IMR-90 (cell line): ENCODE measurements around the gene LENG1. TPM values are rescaled to one million over a fixed set of nuclear protein-coding genes. Genes with fewer than 3 reads are reported as not detected.

Experiments used
- ATAC-seq: fragments of 200-7000 bp; cut with Tn5 transposase; 2 replicates; pipeline ENCODE4 v1.9.1; 2020; ENCODE audit warnings: low read depth, mild to moderate bottlenecking, moderate library complexity
- BruUV-seq: library from RNA; stranded (reverse); fragments of 400-500 nt; replicated peaks from 2 replicates; lab custom pipeline; 2021; lab: Mats Ljungman, UMichigan
- CTCF ChIA-PET: fragments of 300-600 bp; formaldehyde crosslinking; extraction: SDS; loops from one replicate; lab custom pipeline; 2021; ENCODE audit warnings: antibody characterized with exemption; lab: Yijun Ruan, JAX
- POLR2A ChIA-PET: fragments of 300-600 bp; sonication (Branson Sonifier 250); formaldehyde crosslinking; loops from one replicate; lab custom pipeline; 2022; ENCODE audit warnings: antibody characterized with exemption; ENCODE audit not compliant: unreplicated experiment; lab: Charles Lee
- DNase-seq: peaks from one replicate; pipeline ENCODE4 v3.0.0; 2013
- H2AFZ ChIP-seq: replicated peaks from 2 replicates; pipeline ENCODE3; 2013; ENCODE audit warnings: low read length, mild to moderate bottlenecking; ENCODE audit not compliant: poor library complexity
- H2AK5ac ChIP-seq: 2 replicates; pipeline ENCODE4 v1.6.1; 2013; ENCODE audit warnings: low read depth, low read length, inconsistent platforms
- H2AK9ac ChIP-seq: replicated peaks from 2 replicates; pipeline ENCODE3; 2013; ENCODE audit warnings: mild to moderate bottlenecking, low read depth, low read length, moderate library complexity; ENCODE audit not compliant: poor library complexity
- H2BK120ac ChIP-seq: 2 replicates; pipeline ENCODE4 v1.6.1; 2013; ENCODE audit warnings: low read depth, low read length, inconsistent platforms
- H2BK15ac ChIP-seq: 3 replicates; pipeline ENCODE4 v1.6.1; 2013; ENCODE audit warnings: low read depth, low read length, inconsistent platforms
- H2BK20ac ChIP-seq: 2 replicates; pipeline ENCODE4 v1.6.1; 2013; ENCODE audit warnings: low read depth, mild to moderate bottlenecking, inconsistent platforms, low read length, moderate library complexity
- H2BK5ac ChIP-seq: 2 replicates; pipeline ENCODE4 v1.6.1; 2013; ENCODE audit warnings: mild to moderate bottlenecking, low read depth, low read length, inconsistent platforms; ENCODE audit not compliant: poor library complexity, severe bottlenecking
- H3K14ac ChIP-seq: replicated peaks from 2 replicates; pipeline ENCODE4 v1.6.1; 2013; ENCODE audit warnings: low read depth, low read length, inconsistent platforms
- H3K18ac ChIP-seq: 2 replicates; pipeline ENCODE4 v1.6.1; 2013; ENCODE audit warnings: low read depth, low read length, control low read depth
- H3K23ac ChIP-seq: 2 replicates; pipeline ENCODE4 v1.6.1; 2013; ENCODE audit warnings: low read depth, low read length, inconsistent platforms
- H3K27ac ChIP-seq: 2 replicates; pipeline ENCODE4 v1.5.1; 2013; ENCODE audit warnings: mild to moderate bottlenecking, control low read depth, low read length; ENCODE audit not compliant: insufficient read depth
- H3K27me3 ChIP-seq: 2 replicates; pipeline ENCODE4 v1.6.1; 2013; ENCODE audit warnings: low read length; ENCODE audit not compliant: control insufficient read depth, insufficient read depth
- H3K36me3 ChIP-seq: 2 replicates; pipeline ENCODE4 v1.6.1; 2013; ENCODE audit warnings: low read length, mixed read lengths; ENCODE audit not compliant: control insufficient read depth, insufficient read depth
- H3K4ac ChIP-seq: 2 replicates; pipeline ENCODE4 v1.6.1; 2013; ENCODE audit warnings: low read depth, low read length, inconsistent platforms
- H3K4me1 ChIP-seq: 2 replicates; pipeline ENCODE4 v1.6.1; 2013; ENCODE audit warnings: low read length, mixed read lengths; ENCODE audit not compliant: control insufficient read depth, insufficient read depth
- H3K4me2 ChIP-seq: 2 replicates; pipeline ENCODE4 v1.6.1; 2013; ENCODE audit warnings: low read depth, mild to moderate bottlenecking, control low read depth, low read length, moderate library complexity
- H3K4me3 ChIP-seq: 2 replicates; pipeline ENCODE4 v1.5.1; 2013; ENCODE audit warnings: low read depth, mild to moderate bottlenecking, control low read depth, low read length, moderate library complexity; ENCODE audit not compliant: insufficient read depth
- H3K56ac ChIP-seq: 2 replicates; pipeline ENCODE4 v1.6.1; 2013; ENCODE audit warnings: low read length, inconsistent platforms; ENCODE audit not compliant: insufficient read depth; ENCODE audit errors: extremely low read depth
- H3K79me1 ChIP-seq, 2 experiments: 2 replicates each; pipeline ENCODE4 v1.6.1; 2013; ENCODE audit warnings: low read length in 2 of 2, inconsistent platforms in 1 of 2, low read depth in 1 of 2
- H3K9ac ChIP-seq: 2 replicates; pipeline ENCODE4 v1.6.1; 2013; ENCODE audit warnings: low read depth, low read length, control low read depth
- H3K9me1 ChIP-seq: 2 replicates; pipeline ENCODE4 v1.6.1; 2013; ENCODE audit warnings: low read length, inconsistent platforms; ENCODE audit not compliant: insufficient read depth
- H3K9me3 ChIP-seq: 2 replicates; pipeline ENCODE4 v1.6.1; 2013; ENCODE audit warnings: low read length; ENCODE audit not compliant: control insufficient read depth, insufficient read depth
- H4K20me1 ChIP-seq: 2 replicates; pipeline ENCODE4 v1.6.1; 2013; ENCODE audit warnings: low read length, inconsistent platforms; ENCODE audit not compliant: insufficient read depth
- H4K5ac ChIP-seq: 2 replicates; pipeline ENCODE4 v1.6.1; 2013; ENCODE audit warnings: mild to moderate bottlenecking, low read depth, low read length, control low read depth
- H4K8ac ChIP-seq, 2 experiments: 2 replicates each; pipeline ENCODE4 v1.6.1; 2013; ENCODE audit warnings: low read depth in 2 of 2, low read length in 2 of 2, control low read depth in 1 of 2, inconsistent platforms in 1 of 2
- H4K91ac ChIP-seq: 2 replicates; pipeline ENCODE4 v1.6.1; 2013; ENCODE audit warnings: low read depth, low read length, inconsistent platforms; ENCODE audit not compliant: insufficient read depth
- NFE2L2 ChIP-seq: fragments of 150-350 bp; IDR thresholded peaks from 2 replicates; pipeline ENCODE4 v1.6.1; 2016; ENCODE audit warnings: low read depth, mild to moderate bottlenecking, low read length
- WGBS, 2 experiments: methylation state at CpG; one replicate each; pipeline versions ENCODE4 v1.1.5 to v1.1.7; 2013; ENCODE audit warnings: missing lambda C conversion rate in 2 of 2; ENCODE audit not compliant: insufficient read length in 1 of 2; ENCODE audit errors: extremely low coverage in 2 of 2; 5-methylcytosine and 5-hydroxymethylcytosine counted together
- dilution Hi-C: fragments of 300-500 bp; cut with HindIII; formaldehyde crosslinking; loops from one replicate; pipeline ENCODE4 v1.14.3; 2018; ENCODE audit warnings: low sequenced_read_pairs; ENCODE audit not compliant: unreplicated experiment
- in situ Hi-C: fragments of 300-500 bp; cut with MboI; formaldehyde crosslinking; loops from 3 replicates; pipeline ENCODE4 v1.14.3; 2019; ENCODE audit warnings: low sequenced_read_pairs, inconsistent platforms, mixed read lengths
- intact Hi-C: fragments of 100-400 bp; cut with micrococcal nuclease; formaldehyde crosslinking; loops from 2 replicates; pipeline ENCODE4 v1.10.0; 2022
- polyA plus RNA-seq, 3 experiments: library from polyadenylated mRNA; depleted of rRNA; stranded (reverse); fragments of >200 nt; gene quantifications; 2 replicates each; pipeline ENCODE4 v1.2.3, GENCODE V29; 2012; ENCODE audit warnings: low replicate concordance in 1 of 3
- total RNA-seq: library from RNA; depleted of rRNA; stranded (reverse); fragments of >200 nt; gene quantifications from 2 replicates; pipeline ENCODE4 v1.2.3, GENCODE V29; 2012

Gene LENG1
- total and polyA plus RNA-seq, 2 of the 4 experiments (the other 2 are of a cell fraction): 2.7 to 5.3 TPM

DNA sequence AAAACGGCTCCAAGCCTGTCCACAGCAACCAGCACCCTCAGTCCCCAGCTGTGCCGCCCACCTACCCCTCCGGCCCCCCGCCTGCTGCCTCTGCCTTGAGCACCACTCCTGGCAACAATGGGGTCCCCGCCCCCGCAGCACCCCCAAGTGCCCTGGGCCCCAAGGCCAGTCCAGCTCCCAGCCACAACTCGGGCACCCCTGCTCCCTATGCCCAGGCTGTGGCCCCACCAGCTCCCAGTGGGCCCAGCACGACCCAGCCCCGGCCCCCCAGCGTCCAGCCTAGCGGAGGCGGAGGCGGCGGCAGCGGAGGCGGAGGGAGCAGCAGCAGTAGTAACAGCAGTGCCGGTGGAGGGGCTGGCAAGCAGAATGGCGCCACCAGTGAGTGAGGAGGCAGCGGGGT is 11.4 kb downstream of the LENG1 start:
- H3K14ac ChIP-seq: no peak overlapping the region
- peaks cover 16 to 21% of the 10 kb centered on the region in 2 experiments for H3K79me1 ChIP-seq
- no peak overlapping the region for H2AK5ac ChIP-seq
- no peak overlapping the region for H2AK9ac ChIP-seq
- ATAC-seq: no peak
- no peak overlapping the region for H2BK20ac ChIP-seq
- H2BK5ac ChIP-seq: no peak overlapping the region
- H3K9me1 ChIP-seq: no peaks in the 10 kb centered on the region
- no peak overlapping the region for H3K18ac ChIP-seq
- in situ Hi-C loops: loop anchor here (25.0 kb wide), 1 partner anchor 1514 kb away; the partner anchor contains the start of gene U2AF2
- no peak overlapping the region for H4K5ac ChIP-seq
- H3K4me2 ChIP-seq: no peak overlapping the region
- H3K4me3 ChIP-seq: no peak overlapping the region
- H3K4me1 ChIP-seq: no peaks in the 10 kb centered on the region
- no peak overlapping the region for H3K9ac ChIP-seq
- no peak overlapping the region for H3K23ac ChIP-seq
- no peak overlapping the region for H3K27ac ChIP-seq
- no peak overlapping the region for H4K91ac ChIP-seq
- H2BK15ac ChIP-seq: no peak overlapping the region
- no peak overlapping the region for H2AFZ ChIP-seq
- TF ChIP-seq NFE2L2: no peak
- no TSS peak for BruUV-seq
- CTCF ChIA-PET: no interaction called here
- no peak overlapping the region for H4K8ac ChIP-seq
- peaks cover 12% of the 10 kb centered on the region for H4K20me1 ChIP-seq
- H3K27me3 ChIP-seq: no peaks in the 10 kb centered on the region
- H3K9me3 ChIP-seq: no peaks in the 10 kb centered on the region
- H3K36me3 ChIP-seq: peaks cover 88% of the 10 kb centered on the region
- 70% methylated on average over 2 of the region's 19 CpGs; no CpG with 5 or more reads in 1 of the 2 experiments for WGBS, 2 experiments
- dilution Hi-C loops: no loop called here
- H3K56ac ChIP-seq: no peak overlapping the region
- no peak overlapping the region for H3K4ac ChIP-seq
- POLR2A ChIA-PET: no interaction called here
- no peak overlapping the region for H2BK120ac ChIP-seq
- intact Hi-C loops: no loop called here
- no peak for DNase-seq
